NCI-H226 (cell line): ENCODE results near the gene MCF2.
A peak's percentile ranks its signal among the peaks of the same experiment; 100 is the strongest.
"Not testable (repeated sequence)": the region's sequence is repeated elsewhere in the genome, so short reads cannot be mapped to it uniquely, and the experiment has no call there.

ENCODE experiments used
- DNase-seq: peaks from one replicate; pipeline ENCODE4 v3.0.0-alpha.2; 2015

The MCF2 gene, protein sequence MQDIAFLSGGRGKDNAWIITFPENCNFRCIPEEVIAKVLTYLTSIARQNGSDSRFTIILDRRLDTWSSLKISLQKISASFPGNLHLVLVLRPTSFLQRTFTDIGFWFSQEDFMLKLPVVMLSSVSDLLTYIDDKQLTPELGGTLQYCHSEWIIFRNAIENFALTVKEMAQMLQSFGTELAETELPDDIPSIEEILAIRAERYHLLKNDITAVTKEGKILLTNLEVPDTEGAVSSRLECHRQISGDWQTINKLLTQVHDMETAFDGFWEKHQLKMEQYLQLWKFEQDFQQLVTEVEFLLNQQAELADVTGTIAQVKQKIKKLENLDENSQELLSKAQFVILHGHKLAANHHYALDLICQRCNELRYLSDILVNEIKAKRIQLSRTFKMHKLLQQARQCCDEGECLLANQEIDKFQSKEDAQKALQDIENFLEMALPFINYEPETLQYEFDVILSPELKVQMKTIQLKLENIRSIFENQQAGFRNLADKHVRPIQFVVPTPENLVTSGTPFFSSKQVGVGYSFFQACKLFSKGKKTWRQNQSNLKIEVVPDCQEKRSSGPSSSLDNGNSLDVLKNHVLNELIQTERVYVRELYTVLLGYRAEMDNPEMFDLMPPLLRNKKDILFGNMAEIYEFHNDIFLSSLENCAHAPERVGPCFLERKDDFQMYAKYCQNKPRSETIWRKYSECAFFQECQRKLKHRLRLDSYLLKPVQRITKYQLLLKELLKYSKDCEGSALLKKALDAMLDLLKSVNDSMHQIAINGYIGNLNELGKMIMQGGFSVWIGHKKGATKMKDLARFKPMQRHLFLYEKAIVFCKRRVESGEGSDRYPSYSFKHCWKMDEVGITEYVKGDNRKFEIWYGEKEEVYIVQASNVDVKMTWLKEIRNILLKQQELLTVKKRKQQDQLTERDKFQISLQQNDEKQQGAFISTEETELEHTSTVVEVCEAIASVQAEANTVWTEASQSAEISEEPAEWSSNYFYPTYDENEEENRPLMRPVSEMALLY

DNA sequence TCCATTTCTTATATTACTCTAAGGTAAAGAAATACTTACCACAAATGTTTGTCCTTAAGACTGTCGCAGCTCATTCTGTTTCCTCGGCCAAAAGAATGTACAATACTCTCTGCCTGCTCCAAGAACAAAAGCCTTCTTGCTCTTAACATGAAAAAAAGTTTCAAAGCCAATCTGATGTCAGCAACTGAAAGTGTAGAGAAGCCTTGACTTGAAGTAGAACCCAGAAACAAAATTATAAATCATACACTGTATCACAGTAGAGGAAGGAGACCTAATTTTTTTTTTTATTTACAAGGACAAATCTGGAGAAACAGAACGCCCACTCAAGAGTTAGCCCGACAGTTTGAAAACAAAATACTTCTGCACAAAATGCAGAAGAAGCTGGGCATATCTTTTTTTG is at the start of gene MCF2:
MCF2 (minus strand) TSS at position 101 of the 400 bp plus-strand sequence. CDS start 56,423 bp downstream, outside the sequence.
- no peak for DNase-seq

DNA sequence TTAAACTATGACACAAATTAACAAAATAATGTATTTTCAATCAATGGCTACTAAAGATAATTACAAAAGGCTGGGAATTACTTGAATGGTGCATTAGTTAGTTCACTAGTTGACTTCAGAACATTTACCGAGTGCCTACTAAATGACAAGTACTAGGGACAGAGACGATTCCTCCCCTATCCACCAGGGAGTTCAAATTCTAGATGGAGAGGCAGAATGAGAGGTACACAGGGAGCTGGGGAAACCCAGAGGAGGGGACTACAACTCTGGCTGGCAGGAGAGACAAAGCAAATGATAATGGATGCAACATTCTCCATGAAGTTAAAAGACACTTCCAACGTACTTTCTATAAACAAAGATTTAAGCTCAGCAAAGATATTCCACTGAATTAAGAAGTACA is 43.1 kb upstream of the MCF2 start:
- no peak for DNase-seq

DNA sequence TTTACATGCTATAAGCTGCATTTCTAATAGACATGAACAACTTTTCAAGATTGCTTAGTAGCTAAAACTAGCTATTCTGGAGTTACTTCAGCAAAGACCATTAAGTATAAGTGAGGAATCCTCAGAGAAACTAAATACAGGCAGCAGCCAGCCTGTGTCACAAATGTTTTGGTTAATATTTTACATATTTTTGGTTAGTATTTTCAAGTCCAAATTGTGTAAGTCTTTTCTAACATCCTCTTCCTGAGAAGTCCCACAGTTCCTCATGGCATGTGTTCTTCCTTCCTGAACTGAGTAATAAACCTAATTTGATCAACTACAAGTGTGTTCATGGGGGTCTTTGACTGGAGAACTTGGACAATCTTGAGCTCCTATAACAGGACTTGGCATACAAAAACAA is 42.4 kb upstream of the MCF2 start:
- no peak for DNase-seq

DNA sequence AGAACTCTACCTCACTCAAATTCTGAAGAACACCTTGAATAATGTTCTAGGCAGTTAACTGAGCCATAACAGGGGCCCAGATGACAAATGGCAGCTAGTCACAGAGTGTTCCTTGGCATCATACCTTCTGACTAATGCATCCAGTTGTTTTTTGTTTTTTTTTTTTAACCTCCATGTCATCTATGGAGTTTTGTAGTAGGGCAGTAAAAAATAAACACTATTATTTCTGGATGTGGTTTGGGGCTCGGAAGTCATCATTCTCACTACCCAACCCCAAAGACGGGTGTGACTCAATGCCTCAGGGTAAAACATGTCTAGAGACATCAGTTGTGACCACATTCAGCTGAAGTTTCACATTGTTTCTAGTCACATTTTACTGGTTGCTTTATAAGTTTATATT is 31.2 kb upstream of the MCF2 start:
- no peak for DNase-seq

DNA sequence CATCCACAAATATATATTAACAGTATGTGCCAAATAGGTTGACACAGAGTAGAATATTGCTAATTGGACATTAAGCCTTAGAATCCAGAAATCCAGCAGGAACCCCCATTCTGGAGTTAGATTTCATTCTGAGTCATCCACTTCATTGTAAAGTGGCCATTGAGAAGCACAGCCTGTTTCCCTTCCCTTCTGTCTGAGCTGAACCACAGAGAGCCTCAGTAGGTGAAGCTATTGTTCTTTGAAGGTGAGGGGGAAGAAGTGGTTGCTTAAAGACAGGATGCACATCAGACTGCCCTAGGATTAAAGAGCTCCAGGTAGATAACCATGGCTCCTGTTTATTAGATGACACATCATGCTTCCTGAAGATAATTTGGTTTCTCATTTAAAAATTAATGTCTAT is 30.6 kb upstream of the MCF2 start:
- DNase-seq, result no peak

DNA sequence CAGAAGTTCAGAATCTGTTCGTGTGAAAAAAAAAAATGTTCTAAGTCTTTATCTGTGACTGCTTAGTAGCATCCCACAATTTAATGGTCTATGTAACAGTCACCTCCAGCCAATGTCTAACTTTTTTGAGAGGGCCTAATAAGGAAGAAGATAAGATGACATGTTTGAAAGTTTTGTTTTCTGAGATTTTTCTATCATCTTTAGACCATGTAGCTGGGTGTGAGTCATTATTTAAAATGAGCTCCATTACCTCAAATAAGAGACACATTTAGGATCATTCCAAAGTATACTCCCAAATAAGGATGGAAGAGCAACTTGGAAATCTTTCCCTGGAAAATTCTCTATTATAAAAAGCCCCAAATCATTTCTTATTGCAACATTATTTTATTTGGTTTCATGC is 28.2 kb upstream of the MCF2 start:
- no peak for DNase-seq

DNA sequence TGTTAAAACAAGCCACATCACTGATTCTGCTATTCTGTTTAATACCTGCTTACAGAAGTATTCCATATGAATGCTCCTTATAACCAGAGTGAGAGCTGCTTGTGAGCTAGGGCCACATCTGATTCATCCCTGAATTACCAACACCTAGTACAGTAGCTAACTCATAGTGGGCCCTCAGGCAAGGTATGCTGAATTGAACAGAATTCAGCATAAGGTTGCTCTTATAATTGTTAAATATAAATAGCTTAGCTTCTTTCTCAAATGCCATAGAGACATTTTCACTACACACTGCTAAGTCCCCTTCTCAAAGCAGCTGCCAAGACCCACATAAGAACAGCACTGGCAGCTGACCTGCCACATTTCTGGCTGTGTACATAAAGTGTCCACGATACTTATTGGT is 27.0 kb upstream of the MCF2 start:
- DNase-seq, result no peak

DNA sequence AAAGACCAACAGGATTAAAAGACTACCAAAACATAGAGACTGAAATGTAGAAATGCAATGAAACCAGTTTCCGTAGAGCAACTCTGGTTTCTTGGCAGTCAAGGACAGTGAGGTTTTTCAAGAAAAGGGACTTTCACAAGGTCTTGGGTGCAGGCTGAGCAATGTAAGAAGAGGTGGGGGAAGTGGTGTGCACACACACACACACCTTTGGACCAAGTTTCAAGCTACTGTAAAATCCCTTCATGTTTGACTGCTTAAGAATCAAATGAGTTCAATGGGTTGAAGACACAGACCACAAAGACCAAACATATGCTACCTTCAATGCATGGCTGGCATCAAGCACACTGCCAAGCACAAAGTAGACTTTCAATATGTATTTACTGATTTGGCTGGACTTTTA is 17.8 kb upstream of the MCF2 start:
- no peak for DNase-seq

DNA sequence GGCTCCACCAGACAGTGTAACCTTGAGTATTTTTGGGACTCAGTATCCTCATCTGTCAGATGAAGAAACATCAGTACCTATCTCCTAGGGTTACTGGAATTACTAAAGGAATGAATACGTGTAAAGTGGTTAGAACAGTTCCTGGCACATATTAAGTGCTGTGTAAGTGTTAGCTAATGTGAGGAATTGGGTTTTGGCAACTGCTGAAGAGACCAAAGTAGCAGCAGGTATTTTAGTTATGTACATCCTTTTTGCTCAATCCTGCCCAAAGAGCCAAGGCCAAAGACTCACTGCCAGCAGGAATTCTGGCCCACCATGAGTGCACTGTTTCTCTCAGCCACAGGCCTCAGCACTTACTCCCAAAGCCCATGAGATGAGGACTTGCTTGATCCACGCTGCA is 16.7 kb upstream of the MCF2 start:
- no peak for DNase-seq

DNA sequence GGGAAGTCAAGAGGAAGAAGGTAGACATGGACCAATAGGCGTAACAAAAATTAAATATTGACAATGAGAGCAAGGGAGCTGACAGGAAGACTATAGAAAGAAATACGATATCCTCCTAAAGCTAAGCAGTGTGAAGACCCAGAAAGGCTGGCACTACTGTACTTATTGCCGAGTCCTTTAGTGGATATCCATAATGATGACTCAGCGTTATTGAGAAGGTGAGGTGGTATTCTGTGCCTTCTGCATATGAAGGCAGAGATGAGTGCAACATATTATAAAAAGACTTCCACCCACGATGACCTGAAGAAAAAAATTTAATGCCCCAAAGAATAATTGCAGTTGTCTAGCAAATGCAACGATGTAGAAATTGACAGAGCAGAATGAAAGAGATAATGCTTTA is 13.0 kb upstream of the MCF2 start:
- DNase-seq, result no peak

DNA sequence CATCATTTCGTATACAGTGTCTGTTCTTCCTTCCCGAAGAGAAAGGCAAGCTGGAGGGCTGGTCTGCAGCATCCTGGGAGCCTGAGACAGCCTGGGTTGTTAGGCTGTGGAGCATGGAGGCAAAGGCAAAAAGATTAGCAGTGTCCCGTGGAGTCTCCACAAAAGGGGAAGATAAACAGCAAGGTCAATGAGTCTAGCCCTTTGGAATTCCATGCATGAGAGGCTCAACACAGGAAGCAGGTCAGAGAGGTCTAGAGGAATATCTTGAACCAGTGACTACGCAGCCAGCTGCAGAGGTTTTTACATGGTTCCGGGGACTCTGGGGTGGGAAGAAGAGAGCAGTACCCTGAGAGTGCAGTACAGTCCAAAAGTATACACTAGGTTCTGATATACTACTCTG is 12.2 kb upstream of the MCF2 start:
- DNase-seq, result peak; percentile 68

DNA sequence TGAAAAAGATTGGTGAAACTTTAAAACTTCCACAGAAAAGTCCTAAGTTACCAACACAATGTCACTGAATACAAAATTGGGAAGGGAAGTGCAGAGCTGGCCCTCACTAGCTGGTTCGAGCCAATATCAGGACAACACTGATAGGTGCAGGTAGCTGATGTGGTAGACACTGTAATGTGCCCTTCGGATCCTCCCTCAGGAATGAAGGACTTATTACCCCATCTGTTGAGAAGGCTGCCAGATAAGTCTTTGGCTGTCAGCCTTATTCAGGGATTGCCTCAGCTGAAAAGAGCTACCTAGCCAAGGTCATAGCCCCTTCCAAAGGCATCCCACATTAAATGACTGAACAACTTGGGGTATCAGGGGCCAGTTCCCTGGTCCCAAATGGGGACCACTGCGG is 5.3 kb downstream of the MCF2 start:
- DNase-seq, result no peak

DNA sequence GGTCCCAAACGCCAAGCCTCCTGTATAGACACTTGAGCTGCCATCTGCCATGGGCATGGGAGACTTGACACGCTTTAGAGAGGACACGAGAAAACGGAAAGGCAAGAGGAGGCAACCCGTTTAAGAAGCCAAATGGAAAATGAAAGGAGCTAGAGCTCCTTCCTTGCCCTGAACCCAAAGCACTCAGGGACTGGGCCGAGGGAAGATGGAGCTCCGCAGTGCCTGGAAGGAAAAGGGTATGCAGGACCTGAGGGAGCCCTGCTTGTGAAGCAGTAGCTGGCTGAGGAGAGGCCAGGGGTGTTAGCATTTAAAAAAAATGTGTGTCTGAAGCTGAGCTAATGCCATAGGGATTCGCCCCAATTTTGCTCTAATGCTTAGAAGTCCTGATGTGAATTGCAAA is 15.1 kb downstream of the MCF2 start:
- DNase-seq, result no peak

DNA sequence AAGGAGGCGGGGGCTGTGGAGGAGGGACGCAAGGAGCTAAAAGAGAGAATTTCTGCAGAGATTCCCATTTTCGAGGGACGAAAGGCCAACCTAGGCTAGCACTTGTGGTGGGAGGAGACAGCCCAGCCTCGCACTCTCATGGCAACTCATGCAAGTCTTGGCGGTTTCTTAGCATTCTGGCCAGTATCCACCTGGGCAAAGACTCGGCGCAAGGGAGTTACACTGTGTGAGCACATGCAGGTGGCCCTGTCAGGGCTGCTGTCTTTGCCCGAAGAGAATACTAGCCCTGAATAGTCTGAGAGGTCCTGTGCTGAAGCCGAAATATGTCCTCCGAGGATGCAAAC is 15.5 kb downstream of the MCF2 start:
- DNase-seq, result no peak

DNA sequence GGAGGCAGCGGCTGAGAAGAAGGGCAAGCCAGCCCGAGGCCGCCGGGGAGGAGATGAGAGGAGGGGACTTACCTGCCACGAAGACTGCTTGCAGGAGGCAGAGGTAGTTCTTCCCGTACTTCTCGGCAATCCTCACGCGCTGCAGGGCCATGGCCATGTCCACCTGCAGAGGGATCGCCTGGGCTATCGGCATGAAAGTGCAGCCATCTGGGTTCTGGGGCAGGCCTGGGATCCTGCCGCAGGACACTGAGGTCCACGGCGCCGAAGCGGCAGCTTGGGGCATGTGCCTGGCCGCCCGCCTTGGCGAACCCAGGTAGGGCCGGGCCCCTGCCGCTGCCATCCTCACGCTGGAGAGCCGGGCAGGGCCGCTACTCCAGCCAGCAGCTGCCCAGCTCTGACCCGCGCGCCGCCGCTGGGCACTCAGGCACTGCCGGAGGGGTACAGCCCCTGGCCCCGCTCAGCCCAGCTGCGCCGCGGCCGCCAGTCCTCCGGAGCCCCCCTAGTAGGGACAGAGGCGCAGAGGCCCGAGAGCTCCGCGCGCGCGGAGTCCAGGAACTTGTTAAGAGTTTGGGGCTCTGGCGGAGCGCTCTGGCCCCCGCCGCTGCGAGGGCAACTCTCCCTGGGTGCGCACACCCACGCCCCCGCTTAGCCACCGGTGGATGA is 16.0 kb downstream of the MCF2 start:
- no peak for DNase-seq

DNA sequence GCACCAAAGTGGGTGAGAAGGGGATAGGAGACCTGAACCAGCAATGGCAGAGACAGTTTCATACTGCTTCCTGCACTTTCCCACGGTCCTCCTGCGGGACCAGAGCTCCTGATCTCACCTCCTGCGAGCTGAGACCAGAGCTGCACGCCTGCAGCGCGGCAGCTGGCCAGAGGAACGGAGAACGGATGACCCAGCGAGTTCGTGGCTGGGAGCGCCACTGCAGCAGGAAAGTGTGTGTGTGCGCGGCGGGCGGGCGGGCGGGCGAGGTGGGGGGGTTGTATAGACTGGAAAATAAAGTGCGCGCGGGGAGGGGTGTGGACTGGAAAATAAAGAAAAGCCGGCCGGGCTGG is 16.5 kb downstream of the MCF2 start:
- no peak for DNase-seq

DNA sequence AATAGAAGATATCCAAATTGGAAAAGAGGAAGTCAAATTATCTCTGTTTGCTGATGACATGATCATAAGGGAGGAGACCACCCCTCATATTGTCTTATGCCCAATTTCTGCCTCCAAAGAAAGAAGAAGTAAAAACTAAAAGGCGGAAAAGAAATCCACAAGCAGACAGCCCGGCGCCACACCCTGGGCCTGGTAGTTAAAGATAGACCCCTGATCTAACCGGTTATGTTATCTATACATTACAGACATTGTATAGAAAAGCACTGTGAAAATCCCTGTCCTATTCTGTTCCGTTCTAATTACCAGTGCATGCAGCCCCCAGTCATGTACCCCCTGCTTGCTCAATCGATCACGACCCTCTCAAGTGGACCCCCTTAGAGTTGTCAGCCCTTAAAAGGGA is 22.8 kb downstream of the MCF2 start:
- not testable (repeated sequence) for DNase-seq

DNA sequence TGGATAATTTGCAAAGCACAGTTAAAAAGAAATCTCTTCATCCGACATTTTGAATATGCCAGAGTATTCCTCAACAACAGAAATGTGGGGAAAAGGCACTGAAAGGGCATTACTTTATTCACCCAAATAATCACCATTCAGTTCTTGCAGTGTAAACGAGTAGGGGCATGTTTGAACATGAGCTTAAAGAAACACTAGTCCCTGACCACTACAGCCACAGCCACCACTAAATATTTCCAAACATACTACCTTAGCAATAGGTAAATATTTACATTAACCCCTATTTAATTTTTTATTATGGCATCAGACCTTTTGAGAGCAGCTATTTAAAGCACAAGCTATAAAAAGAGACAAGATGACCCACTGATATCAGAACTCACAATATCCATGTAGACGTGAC is 27.6 kb downstream of the MCF2 start:
- no peak for DNase-seq

DNA sequence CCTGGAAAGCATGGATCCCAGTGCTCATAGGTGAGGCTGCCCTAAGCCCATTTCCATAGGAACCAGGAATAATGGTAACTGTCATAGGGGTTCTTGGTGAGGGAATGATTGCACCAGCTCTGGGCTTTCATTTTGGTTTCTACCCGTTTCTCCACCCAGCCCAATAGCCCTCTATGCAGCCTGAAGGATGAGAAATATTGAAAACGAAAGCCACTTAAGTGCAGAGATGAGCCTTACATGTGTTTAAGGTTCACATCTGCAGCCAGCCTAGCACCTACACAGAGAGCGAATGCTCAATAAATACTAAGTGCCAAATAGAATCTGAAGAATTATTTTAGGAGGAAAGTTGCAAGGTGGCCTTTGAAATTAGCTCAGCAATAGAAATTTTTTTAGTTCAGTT is 60.4 kb downstream of the MCF2 start:
- DNase-seq, result no peak

DNA sequence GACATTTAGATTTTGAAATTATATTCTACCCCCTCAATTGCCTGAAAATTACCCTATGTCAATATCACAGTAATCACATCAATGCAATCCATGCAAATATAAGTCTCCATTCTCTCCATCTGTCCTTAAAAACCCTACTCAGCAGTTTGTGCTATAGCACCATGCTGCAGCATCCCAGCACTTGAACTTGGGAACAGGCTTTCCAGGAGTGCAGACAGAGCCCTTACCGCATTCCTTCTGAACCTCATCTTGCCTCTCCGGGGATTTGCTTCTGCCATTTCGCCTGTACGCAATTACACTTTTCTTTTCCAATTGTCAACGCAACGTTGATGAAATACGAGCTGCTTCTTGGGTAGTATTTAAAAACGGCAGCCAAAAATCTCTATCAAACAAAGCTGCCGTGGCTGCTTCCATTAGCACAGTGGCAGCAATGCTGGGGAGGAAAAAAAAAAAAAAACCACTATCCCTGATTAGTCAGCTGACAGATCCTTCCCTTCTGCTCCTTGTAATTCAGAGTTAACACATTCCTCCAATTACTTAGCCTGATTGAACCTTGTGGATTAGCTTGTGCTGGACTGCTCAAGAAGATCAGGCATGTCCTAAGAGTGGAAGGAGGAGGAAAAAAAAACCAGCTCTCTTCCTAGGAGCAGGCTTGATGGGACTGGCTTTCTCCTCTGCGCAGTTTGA is 65.6 kb downstream of the MCF2 start:
- DNase-seq, result no peak

DNA sequence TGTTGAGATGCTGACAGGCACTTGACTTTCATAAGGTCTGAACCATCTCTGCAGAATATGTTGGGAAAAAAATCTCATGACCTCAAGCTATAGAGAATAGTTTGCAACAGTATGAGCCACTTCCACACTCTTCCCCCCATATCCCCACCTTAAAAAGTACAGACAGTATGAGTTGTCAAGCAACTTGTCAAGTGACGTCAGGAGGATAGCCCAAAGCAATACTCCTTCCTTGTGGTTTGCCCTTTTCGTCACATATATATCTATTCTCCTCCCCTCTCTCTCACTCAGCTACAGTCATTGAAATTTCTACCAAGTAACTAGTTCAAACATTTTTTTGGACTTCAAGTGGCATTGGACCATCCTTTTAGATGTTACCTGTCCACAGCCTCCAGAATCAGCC is 67.7 kb downstream of the MCF2 start:
- DNase-seq, result peak; percentile 1

DNA sequence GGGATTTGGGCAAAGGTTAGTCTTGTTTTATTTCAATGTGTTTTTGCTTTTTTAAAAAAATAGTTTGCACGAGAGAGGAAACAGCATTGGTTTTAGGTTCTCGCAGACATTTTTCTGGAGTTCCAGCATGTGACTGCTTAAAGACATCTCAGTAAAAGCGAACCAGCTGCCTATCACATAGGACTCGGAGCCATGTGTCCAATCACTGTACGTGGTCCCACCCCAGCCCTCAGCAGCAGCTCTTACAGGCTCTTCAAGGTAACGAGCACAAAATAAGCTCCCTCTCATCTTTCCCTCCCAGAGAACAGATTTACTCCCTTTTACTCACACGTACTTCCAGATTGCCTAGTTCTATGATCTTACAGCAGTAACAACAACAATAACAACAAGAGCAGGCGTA is 68.7 kb downstream of the MCF2 start:
- no peak for DNase-seq

DNA sequence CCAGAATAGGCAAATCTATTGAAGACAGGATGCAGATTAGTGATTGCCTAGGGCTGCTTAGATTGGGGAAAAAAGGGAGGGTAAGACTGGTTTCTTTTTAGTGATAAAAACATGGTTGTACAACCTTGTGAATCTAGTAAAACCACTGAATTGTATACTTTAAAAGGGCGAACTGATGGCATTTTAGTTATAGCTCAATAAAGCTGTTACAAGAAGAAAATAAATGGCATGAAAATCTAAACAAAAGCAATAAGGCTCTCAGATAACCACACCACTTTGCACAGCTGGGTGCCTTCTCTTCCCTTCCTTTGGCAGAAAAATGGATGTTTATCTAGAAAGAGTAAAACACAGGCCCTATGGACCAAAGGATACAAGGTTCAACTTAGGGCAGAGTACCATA is 107.9 kb downstream of the MCF2 start:
- DNase-seq, result no peak
